OCI-LY7 (cell line): ENCODE data around the gene SURF4. TPM values are rescaled to one million over a fixed set of nuclear protein-coding genes. Genes with fewer than 3 reads are reported as not detected.

ENCODE experiments used
- BruUV-seq: library from RNA; stranded (reverse); fragments of 400-500 nt; replicated peaks from 2 replicates; lab custom pipeline; 2021; lab: Mats Ljungman, UMichigan
- CTCF ChIA-PET: fragments of 300-600 bp; sonication (Branson Sonifier 250); formaldehyde crosslinking; loops from one replicate; lab custom pipeline; 2022; ENCODE audit warnings: antibody characterized with exemption; ENCODE audit not compliant: unreplicated experiment; lab: Charles Lee
- POLR2A ChIA-PET: fragments of 300-600 bp; sonication (Branson Sonifier 250); formaldehyde crosslinking; loops from one replicate; lab custom pipeline; 2022; ENCODE audit warnings: antibody characterized with exemption; lab: Charles Lee
- DNase-seq: peaks from one replicate; pipeline ENCODE4 v3.0.0-alpha.2; 2015; ENCODE audit warnings: low spot score
- H2AFZ ChIP-seq: fragments of 200-600 bp; sonication (generic), shearing (Covaris generic); 2 replicates; pipeline ENCODE4 v1.6.1; 2014; ENCODE audit warnings: mild to moderate bottlenecking, antibody characterized with exemption, low read length, moderate library complexity
- H3K27ac ChIP-seq: fragments of 200-600 bp; sonication (generic); 2 replicates; pipeline ENCODE4 v1.5.1; 2014; ENCODE audit warnings: mixed run types, low read depth, mild to moderate bottlenecking, moderate library complexity, low read length, inconsistent platforms; ENCODE audit not compliant: poor library complexity, severe bottlenecking
- H3K36me3 ChIP-seq: fragments of 200-600 bp; sonication (generic); 2 replicates; pipeline ENCODE4 v1.6.1; 2014; ENCODE audit warnings: mild to moderate bottlenecking, antibody characterized with exemption, low read length, moderate library complexity, mixed read lengths; ENCODE audit not compliant: insufficient read depth
- H3K4me1 ChIP-seq: fragments of 200-600 bp; sonication (generic); 2 replicates; pipeline ENCODE4 v1.5.1; 2014; ENCODE audit warnings: mild to moderate bottlenecking, low read length; ENCODE audit not compliant: insufficient read depth, poor library complexity, severe bottlenecking
- H3K4me2 ChIP-seq: fragments of 200-600 bp; sonication (generic); 2 replicates; pipeline ENCODE4 v1.6.1; 2014; ENCODE audit warnings: mild to moderate bottlenecking, low read length
- H3K4me3 ChIP-seq: fragments of 200-600 bp; sonication (generic); 2 replicates; pipeline ENCODE4 v1.5.1; 2014; ENCODE audit warnings: mild to moderate bottlenecking, low read depth, low read length; ENCODE audit not compliant: poor library complexity, severe bottlenecking
- H3K79me2 ChIP-seq: fragments of 200-600 bp; sonication (generic); 2 replicates; pipeline ENCODE4 v1.6.1; 2016; ENCODE audit warnings: low read depth, mild to moderate bottlenecking, low read length, moderate library complexity, mixed read lengths; ENCODE audit not compliant: insufficient read depth
- H3K9me2 ChIP-seq: fragments of 200-600 bp; sonication (generic); 2 replicates; pipeline ENCODE4 v1.6.1; 2016; ENCODE audit warnings: mild to moderate bottlenecking, low read length, mixed read lengths; ENCODE audit not compliant: insufficient read depth
- H3K9me3 ChIP-seq: fragments of 200-600 bp; sonication (generic); 2 replicates; pipeline ENCODE4 v1.6.1; 2014; ENCODE audit warnings: mild to moderate bottlenecking, mixed run types, low read length, mixed read lengths
- H4K20me1 ChIP-seq: fragments of 200-600 bp; sonication (generic); 2 replicates; pipeline ENCODE4 v1.6.1; 2014; ENCODE audit warnings: mild to moderate bottlenecking, antibody characterized with exemption, low read length, moderate library complexity, mixed read lengths; ENCODE audit not compliant: insufficient read depth
- CTCF ChIP-seq: fragments of 200-600 bp; sonication (generic); conservative IDR thresholded peaks from 2 replicates; pipeline ENCODE4 v1.5.1; 2014; ENCODE audit warnings: mild to moderate bottlenecking, antibody characterized with exemption, low read length, moderate library complexity, mixed read lengths
- EZH2phosphoT487 ChIP-seq: fragments of 200-600 bp; sonication (generic); IDR thresholded peaks from 2 replicates; pipeline ENCODE4 v1.6.1; 2018; ENCODE audit warnings: low read depth, borderline replicate concordance, mild to moderate bottlenecking, mixed run types, antibody characterized with exemption, low read length, moderate library complexity, mixed read lengths
- intact Hi-C: fragments of 100-400 bp; cut with micrococcal nuclease; formaldehyde crosslinking; loops from one replicate; pipeline ENCODE4 v1.10.0; 2022; ENCODE audit not compliant: unreplicated experiment
- total RNA-seq, 2 experiments: library from RNA; depleted of rRNA in 1 of 2; stranded (reverse); fragments of >200 nt in 1 of 2; shearing (Covaris generic) in 1 of 2; gene quantifications; 2 replicates each; pipeline ENCODE4 v1.2.3, GENCODE V29; 2014 to 2022

The SURF4 gene
- total RNA-seq, 2 experiments from 2014 or later, result 75.5 to 92.3 TPM

DNA sequence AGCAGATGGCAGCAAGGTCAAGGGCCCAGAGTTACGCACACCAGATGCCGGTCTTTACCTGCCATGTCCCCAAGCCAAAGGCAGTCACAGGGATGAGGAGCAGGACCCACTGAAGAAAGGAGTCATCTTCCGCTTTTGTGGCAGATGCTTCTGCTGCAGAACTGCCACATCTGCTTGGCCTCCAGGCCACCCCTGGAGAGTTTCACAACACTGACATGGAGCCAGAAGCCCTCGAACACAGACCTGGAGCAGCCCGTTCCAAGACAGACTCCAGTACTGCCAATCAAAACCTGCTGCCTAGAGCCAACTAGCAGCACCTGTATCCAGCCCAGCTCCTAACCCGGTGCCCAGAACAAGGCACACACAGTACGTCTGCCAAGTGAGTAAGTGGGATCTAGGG lies 21.1 kb downstream of the SURF4 start:
- peaks cover 59% of the 10 kb centered on the region for H3K36me3 ChIP-seq
- CTCF ChIA-PET, result no interaction called here
- intact Hi-C loops, result loop anchor here (5.0 kb wide), 2 partner anchors 108 to 123 kb away; partner anchors contain the start of gene SLC2A6
- peak overlapping the region; percentile 80 for H3K4me2 ChIP-seq
- H3K4me1 ChIP-seq, result peaks cover 49% of the 10 kb centered on the region
- POLR2A ChIA-PET, result interaction anchor here (1.2 to 1.9 kb wide), 3 partner anchors 14 to 106 kb away, joined by 3 to 6 read pairs (median 4); no protein-coding TSS in a partner anchor
- H3K4me3 ChIP-seq, result peak overlapping the region; percentile 78
- peaks cover 17% of the 10 kb centered on the region; the same call in 1 of the 2 replicates for H3K79me2 ChIP-seq
- BruUV-seq, result no TSS peak
- DNase-seq, result no peak
- TF ChIP-seq CTCF, result no peak
- TF ChIP-seq EZH2phosphoT487, result no peak
- H4K20me1 ChIP-seq, result peaks cover 5% of the 10 kb centered on the region; the same call in 1 of the 2 replicates
- H3K9me3 ChIP-seq, result no peaks in the 10 kb centered on the region
- H3K9me2 ChIP-seq, result no peaks in the 10 kb centered on the region
- no peak overlapping the region for H3K27ac ChIP-seq
- H2AFZ ChIP-seq, result no peak overlapping the region

- peaks cover 62% of the 10 kb centered on the region for H3K36me3 ChIP-seq
- H3K4me3 ChIP-seq, result no peak overlapping the region
- H3K9me3 ChIP-seq, result no peaks in the 10 kb centered on the region
- ChIA-PET POLR2A (interaction anchor here (1.9 kb wide), 1 partner anchor 21 kb away, joined by 4 read pairs; no protein-coding TSS in a partner anchor), CTCF (no interaction called here)
- intact Hi-C loops, result loop anchor here (5.0 kb wide), 1 partner anchor 124 kb away; the partner anchor contains the start of gene SLC2A6
- no TSS peak for BruUV-seq
- TF ChIP-seq CTCF, result no peak
- peaks cover 17% of the 10 kb centered on the region for H4K20me1 ChIP-seq
- peak overlapping the region; percentile 18; the same call in 1 of the 2 replicates for H3K4me2 ChIP-seq
- no peak for DNase-seq
- H3K4me1 ChIP-seq, result peaks cover 56% of the 10 kb centered on the region
- peak overlapping the region; percentile 37 for H3K27ac ChIP-seq
- H2AFZ ChIP-seq, result no peak overlapping the region
- no peaks in the 10 kb centered on the region for H3K9me2 ChIP-seq
- peaks cover 29% of the 10 kb centered on the region for H3K79me2 ChIP-seq
Observed at GRCh38 chr9:133353548-133353947, 22.3 kb downstream of the SURF4 start.

GRCh38 chr9:133352635-133353340 lies 23.1 kb downstream of the SURF4 start:
- H3K79me2 ChIP-seq, result peaks cover 35% of the 10 kb centered on the region
- H2AFZ ChIP-seq, result no peak overlapping the region
- ChIA-PET POLR2A (interaction anchor here (1.9 kb wide), 1 partner anchor 22 kb away, joined by 4 read pairs; no protein-coding TSS in a partner anchor), CTCF (no interaction called here)
- no peak overlapping the region for H3K4me3 ChIP-seq
- TF ChIP-seq CTCF, result no peak
- no peak for TF ChIP-seq EZH2phosphoT487
- BruUV-seq, result no TSS peak
- H3K9me3 ChIP-seq, result no peaks in the 10 kb centered on the region
- DNase-seq, result peak; percentile 18
- H3K9me2 ChIP-seq, result no peaks in the 10 kb centered on the region
- intact Hi-C loops, result loop anchor here (5.0 kb wide), 1 partner anchor 125 kb away; the partner anchor contains the start of gene SLC2A6
- H3K36me3 ChIP-seq, result peaks cover 61% of the 10 kb centered on the region
- peak overlapping the region; percentile 16 for H3K27ac ChIP-seq
- H3K4me1 ChIP-seq, result peaks cover 54% of the 10 kb centered on the region
- H3K4me2 ChIP-seq, result peak overlapping the region; percentile 13; the same call in 1 of the 2 replicates
- H4K20me1 ChIP-seq, result peaks cover 17% of the 10 kb centered on the region
